HepG2 (cell line): ENCODE data around the gene CYBB. TPM values are rescaled to one million over a fixed set of nuclear protein-coding genes. Genes with fewer than 3 reads are reported as not detected.

Experiments
- ATAC-seq: fragments of 200-7000 bp; cut with Tn5 transposase; 3 replicates; pipeline ENCODE4 v1.9.1; 2020; ENCODE audit warnings: mild to moderate bottlenecking, moderate library complexity
- BruUV-seq: library from RNA; stranded (reverse); fragments of 400-500 nt; replicated peaks from 2 replicates; lab custom pipeline; 2021; lab: Mats Ljungman, UMichigan
- CTCF ChIA-PET: fragments of 300-600 bp; formaldehyde crosslinking; extraction: SDS; loops from one replicate; lab custom pipeline; 2021; ENCODE audit warnings: low total read pairs, inconsistent platforms, low intra/inter-chr PET ratio; lab: Yijun Ruan, JAX
- POLR2A ChIA-PET: fragments of 350-600 bp; sonication (Branson Sonifier 250); formaldehyde crosslinking; loops from one replicate; lab custom pipeline; 2020; ENCODE audit warnings: antibody characterized with exemption, inconsistent platforms; lab: Yijun Ruan, JAX
- DNase-seq: peaks from one replicate; pipeline ENCODE4 v3.0.0-alpha.2; 2015; ENCODE audit warnings: low spot score
- FAIRE-seq: peaks from 3 replicates; lab custom pipeline; 2011; peaks lifted over from hg19 to GRCh38; lab: Jason Lieb, UNC
- H2AFZ ChIP-seq: one replicate; pipeline ENCODE4 v1.6.1; 2011; ENCODE audit warnings: low read length, inconsistent platforms
- H3K27ac ChIP-seq: fragments of 300-600 bp; 3 replicates; pipeline ENCODE4 v1.8.0; 2011; ENCODE audit warnings: mixed run types, mild to moderate bottlenecking, mixed read lengths, low read length, inconsistent platforms; ENCODE audit not compliant: insufficient read depth; ENCODE audit errors: extremely low read length
- H3K27me3 ChIP-seq, 2 experiments: fragments of 200-600 bp in 1 of 2; 2 replicates in 1 of 2; 3 replicates in 1 of 2; pipeline versions ENCODE4 v1.6.0 to v1.8.0; 2011; ENCODE audit warnings: low read length in 2 of 2, mild to moderate bottlenecking in 2 of 2, moderate library complexity in 2 of 2, inconsistent platforms in 1 of 2; ENCODE audit not compliant: insufficient read depth in 2 of 2, control insufficient read depth in 1 of 2
- H3K36me3 ChIP-seq, 2 experiments: fragments of 200-600 bp in 1 of 2; replicated peaks in 1 of 2; 2 replicates in 1 of 2; 3 replicates in 1 of 2; pipeline versions ENCODE4 v1.5.1 to v1.8.0; 2011; ENCODE audit warnings: low read length in 2 of 2, inconsistent platforms in 1 of 2; ENCODE audit not compliant: insufficient read depth in 2 of 2, control insufficient read depth in 1 of 2
- H3K4me1 ChIP-seq: 2 replicates; pipeline ENCODE4 v1.5.1; 2012; ENCODE audit warnings: low read length, inconsistent platforms; ENCODE audit not compliant: insufficient read depth
- H3K4me2 ChIP-seq: 2 replicates; pipeline ENCODE4 v1.6.0; 2011; ENCODE audit warnings: low read depth, low read length, inconsistent platforms
- H3K4me3 ChIP-seq, 3 experiments: fragments of 200-600 bp in 1 of 3; sonication (generic), shearing (Covaris generic) in 1 of 3; replicated peaks in 1 of 3; 2 replicates each; pipeline ENCODE4 v1.5.1; 2011 to 2016; ENCODE audit warnings: low read length in 3 of 3, inconsistent platforms in 2 of 3, low read depth in 2 of 3, mild to moderate bottlenecking in 2 of 3, control low read depth in 1 of 3, mixed read lengths in 1 of 3; ENCODE audit not compliant: insufficient read depth in 1 of 3
- H3K79me2 ChIP-seq: one replicate; pipeline ENCODE4 v1.6.1; 2011; ENCODE audit warnings: low read length, inconsistent platforms; ENCODE audit not compliant: insufficient read depth
- H3K9ac ChIP-seq: 2 replicates; pipeline ENCODE4 v1.6.0; 2011; ENCODE audit warnings: mild to moderate bottlenecking, low read depth, low read length, inconsistent platforms; ENCODE audit not compliant: insufficient read depth
- H3K9me3 ChIP-seq: 2 replicates; pipeline ENCODE4 v1.5.1; 2012; ENCODE audit warnings: mild to moderate bottlenecking, low read length
- H4K20me1 ChIP-seq: 2 replicates; pipeline ENCODE4 v1.6.0; 2011; ENCODE audit warnings: inconsistent platforms, mild to moderate bottlenecking, low read length, moderate library complexity; ENCODE audit not compliant: insufficient read depth
- CBX5 ChIP-seq: sonication (generic); formaldehyde crosslinking; IDR thresholded peaks from 2 replicates; pipeline ENCODE4 v1.4.0; 2020; ENCODE audit warnings: missing genetic modification reagents, borderline replicate concordance
- CEBPB ChIP-seq: IDR thresholded peaks from 2 replicates; pipeline ENCODE4 v1.6.1; 2011; ENCODE audit warnings: low read depth, low read length, improper control_type of control experiment, borderline replicate concordance
- ELK4 ChIP-seq: sonication (generic); formaldehyde crosslinking; IDR thresholded peaks from 2 replicates; pipeline ENCODE4 v1.9.0; 2021; ENCODE audit warnings: missing genetic modification reagents, borderline replicate concordance
- GABPA ChIP-seq, 2 experiments: IDR thresholded peaks; 2 replicates each; pipeline ENCODE4 v1.6.1; 2011 to 2016; ENCODE audit warnings: low read depth in 2 of 2, low read length in 1 of 2, missing biosample characterization in 1 of 2, missing genetic modification characterization in 1 of 2
- HMGXB4 ChIP-seq, 2 experiments: sonication (generic) in 1 of 2; formaldehyde crosslinking in 1 of 2; IDR thresholded peaks; 2 replicates each; pipeline versions ENCODE4 v1.4.0 to v1.6.1; 2018 to 2020; ENCODE audit warnings: missing genetic modification reagents in 2 of 2, borderline replicate concordance in 1 of 2, low read depth in 1 of 2, mild to moderate bottlenecking in 1 of 2, missing biosample characterization in 1 of 2
- IKZF4 ChIP-seq: sonication (generic); formaldehyde crosslinking; IDR thresholded peaks from 2 replicates; pipeline ENCODE4 v1.5.1; 2020; ENCODE audit warnings: borderline replicate concordance, mild to moderate bottlenecking, low read depth, missing genetic modification reagents; ENCODE audit errors: not compliant biosample characterization
- MAF1 ChIP-seq: sonication (generic); formaldehyde crosslinking; IDR thresholded peaks from 2 replicates; pipeline ENCODE4 v1.5.0; 2020; ENCODE audit warnings: missing genetic modification reagents, borderline replicate concordance
- NCOA1 ChIP-seq: sonication (generic); formaldehyde crosslinking; IDR thresholded peaks from 2 replicates; pipeline ENCODE4 v1.9.0; 2021; ENCODE audit warnings: missing genetic modification reagents
- NPAS2 ChIP-seq: sonication (generic); formaldehyde crosslinking; IDR thresholded peaks from 2 replicates; pipeline ENCODE4 v1.8.0; 2022; ENCODE audit warnings: mild to moderate bottlenecking, missing genetic modification reagents, borderline replicate concordance
- SATB2 ChIP-seq: sonication (generic); formaldehyde crosslinking; IDR thresholded peaks from 2 replicates; pipeline ENCODE4 v1.5.0; 2020; ENCODE audit warnings: missing genetic modification reagents
- ZFP41 ChIP-seq: sonication (generic); formaldehyde crosslinking; IDR thresholded peaks from 2 replicates; pipeline ENCODE4 v1.4.0; 2020; ENCODE audit warnings: mild to moderate bottlenecking, missing genetic modification reagents, borderline replicate concordance
- ZFX ChIP-seq: sonication (generic); formaldehyde crosslinking; IDR thresholded peaks from 2 replicates; pipeline ENCODE4 v1.4.0; 2020; ENCODE audit warnings: mild to moderate bottlenecking, low read depth, missing genetic modification reagents, moderate library complexity
- ZNF788 ChIP-seq: sonication (generic); formaldehyde crosslinking; IDR thresholded peaks from 2 replicates; pipeline ENCODE4 v1.5.0; 2020; ENCODE audit warnings: mild to moderate bottlenecking, missing genetic modification reagents, borderline replicate concordance
- WGBS: methylation state at CpG from one replicate; pipeline ENCODE4 v1.1.6; 2017; ENCODE audit warnings: low lambda C conversion rate; 5-methylcytosine and 5-hydroxymethylcytosine counted together
- in situ Hi-C: cut with HindIII; loops from 2 replicates; pipeline ENCODE4 v1.10.0; 2017; ENCODE audit warnings: low pct_unique_long_range_greater_than_20kb; ENCODE audit not compliant: extremely low pct_ligation_motif_present
- intact Hi-C: fragments of 100-400 bp; cut with micrococcal nuclease; formaldehyde crosslinking; loops from one replicate; pipeline ENCODE4 v1.10.0; 2022; ENCODE audit not compliant: unreplicated experiment
- polyA plus RNA-seq, 8 experiments: library from polyadenylated mRNA; depleted of rRNA in 3 of 8; stranded (reverse) in 7 of 8; unstranded in 1 of 8; fragments of >200 nt; fragmentation: Illumina TruSeq in 4 of 8; extraction: Trizol in 4 of 8; gene quantifications; 2 replicates each; pipeline versions ENCODE4 v1.2.1 to v1.2.3, GENCODE V29; 2011 to 2016; ENCODE audit warnings: low read depth in 4 of 8, missing spikeins in 1 of 8, mixed read lengths in 1 of 8; ENCODE audit not compliant: insufficient read depth in 1 of 8
- total RNA-seq, 5 experiments: library from RNA; depleted of rRNA; stranded (reverse); fragments of >200 nt; fragmentation: Illumina TruSeq; extraction: Trizol; gene quantifications; 2 replicates each; pipeline ENCODE4 v1.2.3, GENCODE V29; 2016; ENCODE audit warnings: low read depth in 1 of 5
- TF ChIP-seq, protein P1 (sequence below): fragments of 450-650 bp; IDR thresholded peaks from 2 replicates; pipeline ENCODE4 v1.6.1; 2017

Gene CYBB
- total and polyA plus RNA-seq, 2 of the 13 experiments (the other 11 are each of a cell fraction or from before 2014, with no cell fraction given): not detected

DNA sequence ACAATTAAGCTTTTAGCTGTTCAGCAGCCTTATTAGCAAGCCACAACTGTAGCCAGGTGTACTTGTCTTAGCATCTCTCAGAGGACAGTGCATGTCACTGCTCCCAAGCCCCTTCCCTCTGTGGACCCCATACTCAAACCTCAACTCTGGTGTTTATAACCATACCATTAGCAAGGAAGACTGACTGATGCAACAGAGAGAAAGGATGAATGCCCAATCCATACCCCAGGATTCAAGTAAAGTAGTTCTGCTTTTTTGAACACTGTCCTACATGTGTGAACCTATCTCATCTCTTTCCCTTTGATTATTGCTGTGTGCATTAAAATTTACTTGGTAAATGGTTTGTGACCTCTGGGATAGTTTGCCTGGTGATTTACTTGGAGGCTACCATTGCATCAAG is 22.8 kb upstream of the CYBB start:
- POLR2A ChIA-PET: no interaction called here

DNA sequence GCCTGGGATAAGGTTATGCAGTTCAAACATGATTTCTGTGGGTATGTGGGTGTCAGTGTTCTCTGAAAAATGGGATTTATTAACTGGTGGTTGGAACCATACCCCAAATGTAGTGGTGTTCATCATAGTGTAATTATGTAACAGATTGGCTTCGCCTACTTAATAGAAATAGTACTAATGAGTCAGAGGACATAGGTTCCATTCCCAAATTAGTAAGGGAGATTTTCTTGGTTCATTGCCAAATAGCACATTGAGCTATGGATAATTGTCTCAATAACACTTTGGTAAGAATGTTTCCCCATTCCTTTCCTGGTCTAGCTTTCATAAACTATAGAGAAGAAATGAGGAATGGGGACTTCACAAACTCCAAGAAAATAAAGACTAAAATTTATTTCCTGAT is 20.5 kb upstream of the CYBB start:
- no peak overlapping the region for H3K9ac ChIP-seq
- H3K9me3 ChIP-seq: no peaks in the 10 kb centered on the region
- FAIRE-seq: no peak
- ATAC-seq: no peak
- DNase-seq: no peak
- no peaks in the 10 kb centered on the region for H3K79me2 ChIP-seq
- 44% methylated on average over 1 of the region's 1 CpG for WGBS
- no peak overlapping the region for H3K4me3 ChIP-seq
- H3K4me2 ChIP-seq: no peak overlapping the region
- POLR2A ChIA-PET: no interaction called here
- no peaks in the 10 kb centered on the region for H4K20me1 ChIP-seq
- no peaks in the 10 kb centered on the region for H3K27me3 ChIP-seq
- intact Hi-C loops: no loop called here
- CTCF ChIA-PET: no interaction called here
- H2AFZ ChIP-seq: no peak overlapping the region
- no peaks in the 10 kb centered on the region for H3K36me3 ChIP-seq
- H3K27ac ChIP-seq: no peak overlapping the region
- in situ Hi-C loops: no loop called here
- H3K4me1 ChIP-seq: no peaks in the 10 kb centered on the region
- BruUV-seq: no TSS peak
- no peak for TF ChIP-seq HMGXB4 (CRISPR knock-in tag; IDR thresholded peaks at IDR 0.05; ENCODE audit: borderline replicate concordance in 1 of 2, low read depth in 1 of 2)
- TF ChIP-seq, protein P1, sequence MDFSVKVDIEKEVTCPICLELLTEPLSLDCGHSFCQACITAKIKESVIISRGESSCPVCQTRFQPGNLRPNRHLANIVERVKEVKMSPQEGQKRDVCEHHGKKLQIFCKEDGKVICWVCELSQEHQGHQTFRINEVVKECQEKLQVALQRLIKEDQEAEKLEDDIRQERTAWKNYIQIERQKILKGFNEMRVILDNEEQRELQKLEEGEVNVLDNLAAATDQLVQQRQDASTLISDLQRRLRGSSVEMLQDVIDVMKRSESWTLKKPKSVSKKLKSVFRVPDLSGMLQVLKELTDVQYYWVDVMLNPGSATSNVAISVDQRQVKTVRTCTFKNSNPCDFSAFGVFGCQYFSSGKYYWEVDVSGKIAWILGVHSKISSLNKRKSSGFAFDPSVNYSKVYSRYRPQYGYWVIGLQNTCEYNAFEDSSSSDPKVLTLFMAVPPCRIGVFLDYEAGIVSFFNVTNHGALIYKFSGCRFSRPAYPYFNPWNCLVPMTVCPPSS: no peak
- TF ChIP-seq ZFP41 (CRISPR knock-in tag): no peak
- no peak for TF ChIP-seq ZFX (CRISPR knock-in tag)
- no peak for TF ChIP-seq CBX5 (CRISPR knock-in tag)
- TF ChIP-seq MAF1 (CRISPR knock-in tag): no peak
- TF ChIP-seq GABPA (IDR thresholded peaks at IDR 0.05; ENCODE audit: low read depth, low read length): no peak
- TF ChIP-seq GABPA (CRISPR knock-in tag; IDR thresholded peaks at IDR 0.05; ENCODE audit: low read depth): no peak
- TF ChIP-seq ELK4: no peak
- TF ChIP-seq IKZF4 (CRISPR knock-in tag): no peak
- no peak for TF ChIP-seq NCOA1 (CRISPR knock-in tag)
- TF ChIP-seq CEBPB: no peak
- no peak for TF ChIP-seq NPAS2
- no peak for TF ChIP-seq SATB2
- TF ChIP-seq, all 625 proteins: peak for 0

More for the DNA sequence above, 22.8 kb upstream of the CYBB start:
- H3K4me3 ChIP-seq: no peak overlapping the region
- H3K27me3 ChIP-seq: no peaks in the 10 kb centered on the region
- no peak for DNase-seq
- no peaks in the 10 kb centered on the region for H4K20me1 ChIP-seq
- no TSS peak for BruUV-seq
- H3K9me3 ChIP-seq: no peaks in the 10 kb centered on the region
- no peaks in the 10 kb centered on the region for H3K4me1 ChIP-seq
- TF ChIP-seq ZNF788 (CRISPR knock-in tag): no peak
- no peak overlapping the region for H3K9ac ChIP-seq
- no peaks in the 10 kb centered on the region for H3K36me3 ChIP-seq
- FAIRE-seq: no peak
- H2AFZ ChIP-seq: no peak overlapping the region
- no peak for ATAC-seq
- no peak overlapping the region for H3K4me2 ChIP-seq
- H3K79me2 ChIP-seq: no peaks in the 10 kb centered on the region
- CTCF ChIA-PET: no interaction called here
- in situ Hi-C loops: no loop called here
- intact Hi-C loops: no loop called here
- no peak overlapping the region for H3K27ac ChIP-seq
